HEK293 (cell line): ENCODE results near the gene CCDC150.

ENCODE experiments used
- ZBTB7A ChIP-seq: fragments of 450-650 bp; formaldehyde crosslinking; IDR thresholded peaks from 2 replicates; pipeline ENCODE4 v1.5.1; 2016; ENCODE audit warnings: low read depth, missing biosample characterization, missing genetic modification characterization
- ZNF132 ChIP-seq: fragments of 450-650 bp; formaldehyde crosslinking; IDR thresholded peaks from 2 replicates; pipeline ENCODE4 v1.5.1; 2017; ENCODE audit warnings: missing biosample characterization, missing genetic modification characterization, borderline replicate concordance
- ZNF423 ChIP-seq: fragments of 450-650 bp; formaldehyde crosslinking; IDR thresholded peaks from 2 replicates; pipeline ENCODE4 v1.5.1; 2016; ENCODE audit warnings: missing biosample characterization, missing genetic modification characterization

DNA sequence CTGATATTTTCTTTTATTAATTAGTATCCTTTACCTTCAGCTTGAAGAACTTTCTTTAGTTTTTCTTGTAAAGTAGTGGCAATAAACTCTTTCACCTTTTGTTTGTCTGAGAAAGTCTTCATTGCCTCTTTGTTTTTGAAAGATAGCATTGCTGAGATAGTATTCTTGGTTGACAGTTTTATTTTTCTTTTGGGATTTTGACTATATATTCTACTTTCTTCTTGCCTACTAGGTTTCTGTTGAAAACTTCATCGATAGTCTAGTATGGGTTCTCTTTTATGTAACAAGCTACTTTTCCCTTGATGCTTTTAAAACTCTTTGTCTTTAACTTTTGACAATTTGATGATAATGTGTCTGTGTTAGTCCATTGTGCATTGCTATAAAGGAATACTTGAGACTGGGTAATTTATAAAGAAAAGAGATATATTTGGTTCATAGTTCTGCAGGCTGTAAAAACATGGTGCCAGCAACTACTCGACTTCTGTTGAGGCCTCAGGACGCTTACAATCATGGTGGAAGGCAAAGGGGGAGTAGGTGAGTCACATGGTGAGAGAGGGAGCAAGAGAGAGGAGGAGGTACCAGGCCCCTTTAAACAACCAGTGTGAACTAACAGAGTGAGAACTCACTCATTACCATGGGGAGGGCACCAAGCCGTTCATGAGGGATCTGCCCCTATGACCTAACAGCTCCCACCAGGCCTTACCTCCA lies 12.0 kb downstream of the CCDC150 start:
- TF ChIP-seq ZNF423 (tag by site-specific recombination), result no peak
- no peak for TF ChIP-seq ZBTB7A (tag by site-specific recombination)
- TF ChIP-seq ZNF132 (tag by site-specific recombination), result no peak
